ENCODE data around the gene GDF2.

The GDF2 gene

GRCh38 chr10:47320812-47321211, 1.4 kb upstream of the GDF2 start:
- TF ChIP-seq CTCF (IDR thresholded peaks at IDR 0.05; ENCODE audit: control insufficient read depth, insufficient read depth, low read depth, low read length, missing control alignments) = no peak

DNA sequence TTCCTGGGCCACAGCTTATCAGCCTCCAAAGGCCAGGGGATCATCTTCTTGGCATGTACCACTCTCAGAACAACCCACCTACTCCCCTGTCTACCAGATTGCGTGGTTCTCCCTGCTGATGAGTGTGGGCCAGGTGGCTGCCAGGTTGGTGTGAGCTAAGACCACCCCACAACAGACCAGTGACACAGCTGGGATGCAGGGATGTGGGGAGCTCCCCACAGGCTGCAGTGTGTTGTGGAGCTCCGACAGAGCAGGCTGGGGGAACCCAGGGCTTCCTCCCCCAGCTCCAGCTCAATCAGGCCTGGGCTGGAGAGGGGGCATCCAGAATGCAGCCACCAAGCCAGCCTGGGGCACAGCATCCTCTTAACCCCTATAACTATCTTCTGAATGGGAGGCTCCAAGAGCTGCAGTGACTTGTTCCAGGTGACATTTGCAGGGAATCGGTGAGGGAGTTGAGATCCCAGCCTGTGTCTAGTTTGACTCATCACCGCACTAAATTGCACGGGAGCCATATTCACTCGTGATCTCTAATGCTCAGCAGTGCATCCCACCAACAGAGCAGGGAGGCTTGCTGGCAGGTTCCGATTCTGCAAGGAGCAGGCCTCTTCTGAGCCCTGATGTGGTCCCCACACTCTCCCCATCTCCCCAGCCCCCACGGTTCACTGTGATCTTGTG, 596 bp upstream of the GDF2 start:
- H3K4me3 ChIP-seq (ENCODE audit: control insufficient read depth, low read depth, low read length) = no peak overlapping the region
- TF ChIP-seq CTCF (IDR thresholded peaks at IDR 0.05; ENCODE audit: control insufficient read depth, insufficient read depth, low read depth, low read length, missing control alignments) = no peak
- no peak for DNase-seq (ENCODE audit: low read depth)

More at GRCh38 chr10:47320812-47321211, 1.4 kb upstream of the GDF2 start:
- no peak for DNase-seq (ENCODE audit: low read depth)
- H3K4me3 ChIP-seq (ENCODE audit: control insufficient read depth, low read depth, low read length) = no peak overlapping the region

- DNase-seq (ENCODE audit: low read depth) = no peak
- TF ChIP-seq CTCF (IDR thresholded peaks at IDR 0.05; ENCODE audit: control insufficient read depth, insufficient read depth, low read depth, low read length, missing control alignments) = no peak
- no peak overlapping the region for H3K4me3 ChIP-seq (ENCODE audit: control insufficient read depth, low read depth, low read length)
These were observed 833 bp downstream of the GDF2 start for GRCh38 chr10:47323087-47323486.

- DNase-seq (ENCODE audit: low read depth) = no peak
- TF ChIP-seq CTCF (IDR thresholded peaks at IDR 0.05; ENCODE audit: control insufficient read depth, insufficient read depth, low read depth, low read length, missing control alignments) = no peak
- no peak overlapping the region for H3K4me3 ChIP-seq (ENCODE audit: control insufficient read depth, low read depth, low read length)
These were observed 1.5 kb downstream of the GDF2 start for GRCh38 chr10:47323636-47324296.

- H3K4me3 ChIP-seq (ENCODE audit: control insufficient read depth, low read depth, low read length) = no peak overlapping the region
- DNase-seq (ENCODE audit: low read depth) = no peak
- no peak for TF ChIP-seq CTCF (IDR thresholded peaks at IDR 0.05; ENCODE audit: control insufficient read depth, insufficient read depth, low read depth, low read length, missing control alignments)
These were observed 3.3 kb downstream of the GDF2 start for GRCh38 chr10:47325303-47326291.

DNA sequence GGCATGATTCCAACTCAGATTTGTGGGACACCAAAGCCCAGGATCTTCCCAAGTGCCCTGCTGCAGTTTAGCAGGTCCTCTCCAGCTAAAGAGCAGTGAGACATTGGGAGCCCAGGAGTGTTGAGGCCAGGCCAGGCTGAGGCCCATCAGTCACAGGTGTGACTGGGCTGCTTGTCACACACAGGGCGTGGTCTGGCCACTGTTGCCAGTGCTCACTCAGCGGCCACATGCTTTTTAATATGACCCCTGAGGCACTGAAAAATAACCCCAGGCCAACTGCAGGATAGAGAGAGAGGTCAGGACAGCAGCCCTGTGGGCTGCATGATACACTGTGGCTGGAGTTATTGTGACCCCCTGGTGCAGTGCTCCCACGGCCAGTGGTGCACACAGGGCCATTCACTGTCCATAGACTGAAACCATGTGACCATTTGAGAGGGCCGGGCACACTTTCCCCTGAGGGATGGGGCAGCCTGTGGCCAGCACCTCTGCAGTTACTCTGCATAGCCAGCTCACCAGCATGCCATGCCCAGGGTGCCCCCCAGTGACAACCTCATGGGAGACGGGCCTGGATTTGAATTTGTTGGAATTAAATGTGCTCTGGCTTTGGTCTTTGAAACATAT, 4.2 kb downstream of the GDF2 start:
- H3K4me3 ChIP-seq (ENCODE audit: control insufficient read depth, low read depth, low read length) = no peak overlapping the region
- TF ChIP-seq CTCF (IDR thresholded peaks at IDR 0.05; ENCODE audit: control insufficient read depth, insufficient read depth, low read depth, low read length, missing control alignments) = no peak
- no peak for DNase-seq (ENCODE audit: low read depth)

Data from AG09309 (cell line).